GM19372 (cell line): ENCODE results near the gene DYDC1.
A peak's percentile ranks its signal among the peaks of the same experiment; 100 is the strongest.
"Not testable (repeated sequence)": the region's sequence is repeated elsewhere in the genome, so short reads cannot be mapped to it uniquely, and the experiment has no call there.

Experiments
- ATAC-seq: cut with Tn5 transposase; IDR thresholded peaks from one replicate; pipeline ENCODE4 v1.9.1; 2021; ENCODE audit warnings: mild to moderate bottlenecking, low read depth, moderate library complexity; ENCODE audit not compliant: unreplicated experiment

Gene DYDC1

DNA sequence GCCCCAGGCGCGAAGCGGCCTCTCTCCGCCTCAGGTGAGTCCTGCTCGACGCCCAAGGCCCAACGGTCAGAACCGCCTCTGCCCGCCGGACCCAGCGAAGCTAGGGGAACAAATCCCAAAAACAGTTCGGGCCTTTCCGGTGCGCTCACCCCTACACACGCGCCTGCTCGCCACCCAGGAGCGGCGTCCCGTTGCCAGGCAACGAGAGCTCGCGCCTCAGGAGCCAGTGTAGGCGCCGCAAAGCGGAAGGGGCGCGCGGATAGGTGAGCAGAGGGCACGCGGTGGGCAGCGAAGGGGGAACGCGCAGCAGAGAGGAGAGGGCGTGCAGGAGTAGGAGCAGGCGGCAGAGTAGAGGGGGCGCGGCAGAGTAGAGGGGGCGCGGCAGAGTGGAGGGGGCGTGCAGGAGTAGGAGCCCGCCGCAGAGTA lies at the start of gene DYDC1, which contains the start of gene DYDC2:
Gene DYDC1, minus strand, starts transcription at position 193 of the 426 bp plus-strand sequence. CDS start 4,154 bp downstream, outside the sequence.
Gene DYDC2, plus strand, starts transcription at position 219 of the 426 bp plus-strand sequence. CDS start 5,663 bp downstream, outside the sequence.
- ATAC-seq = peak; percentile 74

DNA sequence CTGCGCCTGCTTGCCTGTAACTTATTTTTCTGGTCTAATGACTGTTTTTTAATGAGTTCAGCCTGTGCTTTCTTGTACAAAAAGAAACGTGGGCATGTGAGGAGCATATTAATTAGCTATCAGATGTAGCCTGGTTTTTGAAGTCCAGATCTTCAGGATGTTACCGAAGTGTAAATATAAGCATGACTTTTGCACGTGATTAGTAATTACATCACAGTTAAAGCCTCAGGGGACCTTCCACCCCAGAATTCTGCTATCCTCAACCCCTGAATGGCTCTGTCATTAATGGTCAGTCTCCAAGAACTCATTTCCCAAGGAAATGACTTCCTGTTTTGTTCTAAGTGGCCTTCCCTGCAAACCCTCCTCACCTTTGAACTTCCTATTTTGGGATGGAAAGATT lies 49.6 kb upstream of the DYDC1 start:
- no peak for ATAC-seq

DNA sequence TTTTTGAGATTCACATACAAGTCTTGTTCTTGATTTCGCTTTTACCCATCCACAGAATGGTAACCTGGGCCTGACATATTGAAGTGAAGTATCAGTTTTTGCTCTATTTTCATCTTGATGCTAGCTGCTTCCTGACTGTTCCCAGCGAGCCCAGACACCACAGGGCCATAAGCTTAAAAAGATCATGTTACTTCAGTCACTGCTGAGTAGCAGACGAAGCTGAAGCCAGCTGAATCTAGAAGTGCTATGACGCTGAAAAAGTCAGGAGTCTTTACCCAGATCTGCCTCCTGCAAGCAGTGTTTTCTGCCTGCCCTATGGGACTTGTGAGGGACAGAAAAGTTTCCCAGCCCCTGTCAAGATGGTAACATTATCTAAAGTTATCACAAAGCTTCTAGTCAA lies 49.1 kb upstream of the DYDC1 start:
- no peak for ATAC-seq

DNA sequence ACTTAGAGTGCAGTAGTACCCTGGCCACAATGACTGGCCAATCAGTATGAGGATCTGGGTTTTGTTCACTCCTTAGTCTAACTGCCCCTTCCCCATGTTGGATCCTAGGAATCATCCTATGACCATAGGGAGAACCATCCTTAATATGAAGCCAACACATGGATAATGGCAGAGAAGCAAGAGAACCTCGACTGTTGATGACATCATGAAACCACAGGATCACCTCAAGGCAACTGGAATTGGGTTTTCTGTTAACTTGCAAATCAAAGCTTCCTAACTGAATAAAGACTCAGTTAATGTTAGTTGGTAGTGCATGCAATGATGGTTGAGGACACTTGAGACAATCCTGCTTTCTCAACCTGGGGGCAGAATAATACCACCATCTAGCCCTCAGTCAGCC lies 48.5 kb upstream of the DYDC1 start:
- no peak for ATAC-seq

DNA sequence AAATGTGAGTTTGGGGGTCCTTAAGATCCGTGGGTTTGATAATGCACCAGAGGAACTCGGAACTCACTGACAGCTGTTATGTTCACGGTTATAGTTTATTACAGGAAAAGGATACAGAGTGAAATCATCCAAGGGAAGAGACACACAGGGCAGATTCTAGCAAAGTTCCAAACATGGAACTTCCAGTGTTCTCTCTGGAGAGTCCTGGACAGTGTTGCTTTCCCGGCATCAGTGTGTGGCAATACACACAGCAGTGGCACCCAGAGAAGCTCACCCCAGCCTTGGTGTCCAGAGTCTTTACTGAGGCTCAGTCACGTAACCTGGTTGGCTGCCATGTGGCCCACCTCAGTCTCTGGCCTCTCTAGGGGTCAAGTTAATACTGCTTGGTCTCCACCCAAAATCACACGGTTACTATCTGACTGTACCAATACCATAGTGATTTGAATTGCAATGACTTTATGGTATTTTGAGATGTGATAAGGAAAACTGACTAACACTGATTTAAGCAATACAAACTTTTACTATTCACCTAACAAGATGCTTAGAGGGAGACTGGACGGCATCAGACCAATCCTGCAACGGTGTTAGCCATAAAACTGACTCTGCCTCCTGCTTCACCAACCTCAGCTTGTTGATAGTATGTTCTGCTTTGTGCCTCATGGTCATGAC lies 43.7 kb upstream of the DYDC1 start:
- ATAC-seq = no peak

DNA sequence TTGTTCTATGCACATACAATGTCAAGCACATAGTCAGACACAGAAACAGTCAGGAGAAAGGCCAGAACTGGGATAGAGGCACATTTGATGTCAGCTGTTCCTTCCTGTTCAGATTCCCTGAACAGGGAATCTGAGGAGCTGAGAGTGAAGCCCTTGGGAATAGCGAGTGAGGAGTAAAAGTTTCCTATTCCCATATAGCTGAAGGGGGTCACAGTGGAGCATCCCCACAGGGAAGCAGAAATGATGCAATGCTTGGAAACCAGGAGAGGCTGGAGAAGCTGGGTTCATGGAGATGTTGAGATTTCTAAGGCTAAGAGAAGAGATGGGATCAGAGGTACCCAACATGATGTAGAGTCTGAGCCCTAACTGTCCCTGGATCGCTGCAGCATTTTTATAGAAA lies 40.5 kb upstream of the DYDC1 start:
- ATAC-seq = no peak

DNA sequence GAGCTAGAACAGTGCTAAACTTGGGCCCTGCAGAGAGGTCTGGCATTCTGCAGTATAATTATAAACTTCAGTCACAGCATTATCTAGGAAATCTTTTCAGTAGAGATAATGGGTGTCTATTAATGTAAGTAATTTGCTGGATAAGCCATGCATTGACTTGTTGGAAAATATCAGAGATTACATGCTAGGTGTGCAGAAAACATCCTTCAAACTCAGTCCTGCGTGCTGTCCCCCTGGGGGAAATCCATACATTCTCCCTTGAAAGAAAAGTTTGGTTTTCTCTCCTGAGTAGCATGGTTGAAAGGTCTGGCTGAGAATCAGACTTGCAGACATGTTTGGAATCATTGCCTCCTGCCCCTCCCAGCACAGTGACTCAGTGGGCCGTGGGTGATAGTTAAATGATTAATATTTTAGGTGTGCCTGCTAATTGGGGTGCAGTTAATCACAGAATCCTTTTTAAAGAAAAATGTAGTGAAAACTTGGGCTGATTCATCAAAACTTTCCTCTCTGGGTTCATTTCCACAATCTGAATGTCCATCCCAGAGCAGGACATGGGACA lies 37.9 kb upstream of the DYDC1 start:
- ATAC-seq = no peak

DNA sequence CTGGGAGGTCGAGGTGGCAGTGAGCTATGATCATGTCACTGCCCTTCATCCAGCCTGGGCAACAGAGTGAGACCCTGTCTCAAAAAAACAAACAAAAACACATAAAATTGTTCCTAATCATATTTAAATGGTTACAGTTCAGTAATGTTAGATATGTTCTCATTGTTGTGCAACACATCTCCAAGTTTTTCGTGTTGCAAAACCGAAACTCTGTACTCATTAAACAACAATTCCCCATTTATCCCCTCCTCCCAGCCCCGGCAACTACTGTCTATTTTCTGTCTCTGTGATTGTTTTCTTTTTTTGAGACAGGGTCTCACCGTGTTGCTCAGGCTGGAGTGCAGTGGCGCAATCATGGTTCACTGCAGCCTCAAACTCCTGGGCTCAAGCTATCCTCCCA lies 35.7 kb upstream of the DYDC1 start:
- ATAC-seq = no peak

DNA sequence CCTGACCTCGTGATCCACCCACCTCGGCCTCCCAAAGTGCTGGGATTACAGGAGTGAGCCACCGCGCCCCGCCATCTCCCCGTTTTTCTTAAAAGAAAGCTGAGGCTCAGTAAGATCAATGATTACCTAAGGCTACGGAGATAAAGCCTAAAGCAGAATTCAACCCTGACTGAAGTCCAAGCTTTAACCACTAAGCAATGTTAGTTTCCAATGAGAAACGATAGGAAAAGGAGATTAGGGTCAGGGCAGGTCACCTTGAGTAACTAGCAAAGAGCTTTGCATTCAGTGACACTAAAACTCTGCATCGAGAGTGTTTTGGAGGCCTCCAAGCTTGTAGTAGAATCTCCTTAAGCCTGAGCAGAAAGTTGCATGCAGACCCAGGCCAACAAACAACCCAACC lies 34.2 kb upstream of the DYDC1 start:
- no peak for ATAC-seq

DNA sequence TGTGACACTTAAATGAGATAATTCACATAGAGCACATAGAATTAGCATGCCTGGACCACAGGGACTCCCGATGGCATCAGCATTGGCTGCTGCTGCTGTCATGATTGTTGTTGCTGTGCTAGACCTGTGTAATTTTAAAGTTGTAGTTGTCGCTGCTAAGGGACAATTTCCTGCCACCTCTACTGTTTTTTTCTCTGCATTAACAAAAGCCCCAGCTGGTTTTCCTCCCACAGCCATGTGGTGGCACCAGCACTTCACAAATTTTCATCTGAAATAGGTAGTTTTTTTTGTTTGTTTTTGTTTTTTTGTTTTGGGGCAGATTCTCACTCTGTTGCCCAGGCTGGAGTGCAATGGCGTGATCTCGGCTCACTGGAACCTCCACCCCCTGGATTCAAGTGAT lies 26.4 kb upstream of the DYDC1 start:
- peak; percentile 60 for ATAC-seq

DNA sequence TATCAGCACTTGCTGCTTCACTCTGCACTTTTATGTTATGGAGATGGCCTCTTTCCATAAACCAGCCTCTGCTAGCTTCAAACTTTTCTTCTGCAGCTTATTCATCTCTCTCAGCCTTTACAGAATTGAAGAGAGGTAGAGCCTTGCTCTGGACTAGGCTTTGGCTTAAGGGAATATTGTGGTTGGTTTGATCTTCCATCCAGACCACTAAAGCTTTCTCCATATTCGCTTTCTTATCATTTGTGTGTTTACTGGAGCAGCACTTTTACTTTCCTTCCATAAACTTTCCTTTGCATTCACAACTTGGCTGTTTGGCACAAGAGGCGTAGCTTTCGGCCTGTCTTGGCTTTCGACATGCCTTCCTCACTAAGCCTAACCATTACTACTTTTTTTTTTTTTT lies 23.6 kb upstream of the DYDC1 start:
- no peak for ATAC-seq

DNA sequence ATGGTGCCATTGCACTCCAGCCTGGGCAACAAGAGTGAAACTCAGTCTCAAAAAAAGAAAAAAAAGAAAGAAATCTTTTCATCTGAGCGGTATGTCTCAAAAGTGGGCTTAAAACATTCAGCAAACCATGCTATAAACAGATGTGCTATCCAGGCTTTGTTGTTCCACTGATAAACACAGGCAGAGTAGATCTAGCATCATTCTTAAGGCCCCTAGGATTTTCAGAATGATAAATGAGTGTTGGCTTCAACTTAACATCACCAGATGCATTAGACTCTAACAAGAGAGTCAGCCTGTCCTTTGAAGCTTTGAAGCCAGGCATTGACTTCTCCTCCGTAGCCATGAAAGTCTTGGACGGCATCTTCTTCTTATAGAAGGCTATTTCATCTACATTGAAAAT lies 23.1 kb upstream of the DYDC1 start:
- ATAC-seq = no peak

DNA sequence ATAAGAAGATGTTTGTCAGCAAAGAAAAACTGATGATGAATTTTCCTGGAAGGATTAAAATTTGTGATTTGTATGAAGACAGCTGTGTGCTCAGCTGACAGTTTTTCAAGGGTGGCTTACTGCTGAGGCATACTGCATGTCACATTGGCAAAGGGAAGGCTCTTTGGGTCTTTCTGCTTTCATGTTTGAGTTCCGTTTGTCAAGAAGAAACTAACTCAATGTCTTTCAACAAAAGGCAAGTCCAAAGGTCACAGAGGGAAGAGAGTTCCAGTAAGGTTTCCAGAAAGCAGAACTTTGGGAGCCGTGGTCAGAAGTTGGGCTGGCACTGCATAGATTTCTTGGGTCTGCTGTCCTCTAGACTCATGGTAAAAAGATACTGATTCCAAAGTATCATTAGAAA lies 16.9 kb upstream of the DYDC1 start:
- ATAC-seq = no peak

DNA sequence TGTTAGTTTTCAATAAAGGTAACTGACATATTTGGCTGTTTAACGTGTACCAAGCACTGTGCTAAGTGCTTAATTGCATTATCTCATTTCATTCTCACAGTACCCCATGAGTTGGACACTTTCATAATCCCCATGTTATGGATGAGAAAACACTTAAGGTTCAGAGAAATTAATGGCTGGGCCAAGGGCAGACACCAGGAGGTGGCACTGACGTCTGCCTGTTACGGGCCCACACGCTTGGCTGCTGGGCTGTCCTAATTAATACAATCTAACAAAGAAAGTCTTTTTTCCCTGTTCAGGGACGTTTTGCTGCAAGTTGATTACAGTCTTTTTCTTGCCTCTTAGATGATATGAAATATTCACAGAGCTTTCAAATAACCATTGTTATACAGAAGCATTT lies 16.1 kb upstream of the DYDC1 start:
- no peak for ATAC-seq

DNA sequence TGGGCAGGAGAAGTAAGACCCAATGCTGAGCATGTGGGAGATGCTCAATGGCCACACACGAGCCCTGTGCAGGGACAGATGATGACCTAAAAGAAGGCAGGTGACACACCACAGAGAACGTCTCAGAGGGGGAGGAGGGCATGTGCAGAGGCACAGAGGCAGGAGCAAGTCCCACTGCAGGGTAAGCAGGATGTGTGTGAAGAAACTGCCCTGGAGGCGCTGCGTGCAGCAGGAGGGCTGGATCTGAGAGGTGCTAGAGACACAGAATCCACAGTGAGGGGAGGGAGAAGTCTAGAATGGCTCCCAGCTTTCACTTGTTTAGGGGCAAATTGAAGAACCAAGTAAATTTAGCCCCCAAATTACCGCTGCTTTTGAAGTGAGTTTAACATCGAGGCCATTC lies 14.9 kb upstream of the DYDC1 start:
- ATAC-seq = no peak

DNA sequence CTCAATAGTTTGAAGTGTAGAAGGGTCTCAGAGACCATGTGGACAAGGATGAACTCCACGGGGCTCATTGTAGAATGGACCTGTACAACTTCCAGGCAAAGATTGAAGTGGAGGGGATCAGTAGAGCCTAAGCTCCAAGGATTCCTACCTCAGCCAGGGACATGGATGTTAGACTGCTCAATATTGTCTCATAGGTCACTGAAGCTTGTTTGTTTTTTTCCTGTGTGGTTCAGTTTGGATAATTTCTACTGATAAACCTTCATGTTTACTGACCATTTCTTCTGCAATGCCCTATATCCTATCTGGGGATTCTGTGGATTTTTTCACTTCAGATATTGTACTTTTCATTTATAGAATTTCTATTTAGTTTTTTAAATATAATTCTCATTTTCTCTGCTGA lies 9.0 kb upstream of the DYDC1 start:
- no peak for ATAC-seq

DNA sequence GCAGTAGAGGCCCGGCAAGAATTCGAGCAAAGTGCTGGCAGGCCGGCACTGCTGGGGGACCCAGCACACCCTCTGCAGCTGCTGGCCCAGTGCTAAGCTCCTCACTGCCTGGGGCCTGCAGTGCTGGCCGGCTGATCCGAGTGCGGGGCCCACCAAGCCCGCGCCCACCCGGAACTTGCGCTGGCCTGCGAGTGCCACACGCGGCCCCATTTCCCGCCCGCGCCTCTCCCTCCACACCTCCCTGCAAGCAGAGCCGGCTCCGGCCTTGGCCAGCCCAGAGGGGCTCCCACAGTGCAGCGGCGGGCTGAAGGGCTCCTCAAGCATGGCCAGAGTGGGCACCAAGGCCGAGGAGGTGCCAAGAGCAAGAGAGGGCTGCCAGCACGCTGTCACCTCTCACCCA lies 3.1 kb upstream of the DYDC1 start:
- ATAC-seq = no peak

DNA sequence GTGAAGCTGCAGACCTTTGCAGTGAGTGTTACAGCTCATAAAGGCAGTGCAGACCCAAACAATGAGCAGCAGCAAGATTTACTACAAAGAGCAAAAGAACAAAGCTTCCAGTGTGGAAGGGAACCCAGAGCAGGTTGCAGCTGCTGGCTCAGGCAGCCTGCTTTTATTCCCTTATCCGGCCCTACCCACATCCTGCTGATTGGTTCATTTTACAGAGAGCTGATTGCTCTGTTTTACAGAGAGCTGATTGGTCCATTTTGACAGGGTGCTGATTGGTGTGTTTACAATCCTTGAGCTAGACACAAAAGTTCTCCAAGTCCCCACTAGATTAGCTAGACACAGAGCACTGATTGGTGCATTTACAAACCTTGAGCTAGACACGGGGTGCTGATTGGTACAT lies 2.4 kb upstream of the DYDC1 start:
- ATAC-seq = not testable (repeated sequence)

DNA sequence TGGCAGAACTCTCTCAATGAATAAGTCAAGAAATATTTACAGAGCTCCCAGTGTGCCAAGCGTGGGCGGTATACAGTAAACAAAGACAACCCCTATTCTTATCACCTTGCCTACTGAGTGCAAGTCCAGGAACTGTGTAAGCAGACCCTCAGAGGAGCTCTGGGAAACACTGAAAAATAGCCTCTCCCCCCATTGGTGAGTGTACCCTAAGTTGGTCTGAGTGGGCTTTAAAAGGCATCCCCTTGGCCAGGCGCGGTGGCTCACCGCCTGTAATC lies 1.2 kb upstream of the DYDC1 start:
- no peak for ATAC-seq

DNA sequence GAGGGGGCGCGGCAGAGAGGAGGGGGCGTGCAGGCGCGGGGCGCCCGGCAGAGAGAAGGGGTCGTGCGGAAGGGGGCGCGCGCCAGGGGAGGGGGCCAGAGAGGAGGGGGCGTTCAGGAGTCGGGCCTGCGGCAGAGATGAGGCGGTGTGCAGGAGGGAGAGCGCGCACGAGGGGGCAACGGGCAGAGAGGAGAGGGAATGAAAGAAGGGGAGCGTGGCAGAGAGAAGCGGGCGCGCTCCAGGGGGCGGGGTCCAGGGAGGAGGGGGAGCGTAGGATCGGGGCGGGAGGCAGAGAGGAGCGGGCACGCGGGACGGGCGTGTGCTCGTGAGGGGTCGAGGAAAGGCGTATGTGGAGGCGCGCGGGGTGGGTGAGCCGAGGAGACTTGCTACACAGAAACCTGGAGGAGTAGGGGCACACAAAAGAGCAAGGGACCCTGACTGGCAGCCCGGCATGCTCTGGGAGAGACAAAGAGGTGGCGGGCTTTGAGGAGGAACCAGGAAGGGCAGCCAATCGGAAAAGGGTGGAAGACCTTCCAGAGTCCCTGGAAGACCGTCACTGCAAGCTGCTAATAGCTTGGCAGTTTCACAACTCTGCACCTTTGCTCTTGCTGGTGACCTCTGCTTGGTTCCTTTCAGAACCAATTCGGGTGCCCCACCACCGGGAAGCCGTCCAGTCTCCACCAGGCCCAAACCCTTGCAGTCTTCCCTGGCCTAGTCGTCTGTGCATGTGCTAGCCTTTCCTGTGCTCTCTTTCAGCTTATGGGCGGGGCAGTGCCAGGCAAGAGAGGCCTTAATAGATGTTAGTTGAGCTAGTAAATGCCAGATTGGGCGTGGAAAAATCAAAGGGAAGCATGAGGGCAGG lies 665 bp upstream of the DYDC1 start:
- ATAC-seq = no peak

DNA sequence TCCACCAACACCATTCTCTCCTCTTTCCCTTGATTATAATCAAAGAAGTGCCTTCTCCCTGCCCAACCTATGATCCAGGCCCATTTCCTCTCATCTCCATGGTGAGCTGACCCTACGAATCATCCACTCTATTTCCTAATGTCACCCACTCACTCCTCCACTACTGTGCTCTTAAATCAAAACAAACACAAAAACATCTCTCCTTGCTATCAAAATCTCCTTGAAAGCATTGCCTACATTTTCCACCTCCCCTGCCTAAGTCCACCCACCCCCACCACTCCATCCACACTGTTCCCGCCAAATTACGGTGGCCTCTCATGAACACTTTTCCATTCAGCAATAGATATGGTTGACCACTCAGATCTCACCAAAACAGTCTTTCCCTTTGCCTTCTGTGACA lies 5.3 kb downstream of the DYDC1 start:
- ATAC-seq = no peak

DNA sequence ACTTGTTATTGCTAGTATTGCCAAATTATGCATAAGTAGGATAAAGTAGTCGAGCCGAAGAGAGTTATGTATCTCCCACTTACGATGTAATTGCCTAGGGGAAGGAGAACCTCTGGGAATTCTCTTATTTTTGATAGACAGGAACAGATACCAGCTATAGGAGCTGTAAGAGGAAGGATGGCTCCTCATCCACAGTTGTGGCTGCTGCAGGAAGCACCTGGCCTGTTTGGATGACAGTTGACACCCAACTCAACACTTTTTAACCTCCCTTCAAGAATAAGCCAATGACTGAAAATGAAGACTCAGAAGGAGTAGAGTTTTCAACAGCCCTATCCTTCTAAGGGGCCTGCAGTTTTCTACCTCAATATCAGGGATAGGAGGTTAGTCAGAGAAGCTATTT lies 6.3 kb downstream of the DYDC1 start:
- no peak for ATAC-seq
